ENCODE results near the gene CHP2.

Gene CHP2

DNA sequence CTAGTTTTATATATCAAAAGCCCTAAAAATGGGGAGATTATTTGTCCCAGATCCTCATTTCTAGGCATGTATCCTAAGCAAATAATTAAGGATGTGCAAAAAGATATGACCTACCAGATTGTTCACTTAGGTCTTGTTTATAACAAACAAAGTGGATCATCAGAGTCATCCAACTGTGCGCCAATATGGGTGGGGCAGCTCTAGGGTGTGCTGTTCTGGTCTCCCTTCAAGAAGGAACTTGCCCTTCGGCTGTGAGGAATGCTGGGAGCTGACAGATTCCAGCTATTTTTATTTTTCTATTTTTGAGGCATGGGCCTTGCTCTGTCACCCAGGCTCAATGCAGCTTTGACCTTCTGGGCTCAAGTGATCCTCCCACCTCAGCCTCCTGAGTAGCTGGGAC, 13.8 kb downstream of the CHP2 start:
- no peak for TF ChIP-seq ZFX (IDR thresholded peaks at IDR 0.05; ENCODE audit: borderline replicate concordance)
- TF ChIP-seq, protein P1, sequence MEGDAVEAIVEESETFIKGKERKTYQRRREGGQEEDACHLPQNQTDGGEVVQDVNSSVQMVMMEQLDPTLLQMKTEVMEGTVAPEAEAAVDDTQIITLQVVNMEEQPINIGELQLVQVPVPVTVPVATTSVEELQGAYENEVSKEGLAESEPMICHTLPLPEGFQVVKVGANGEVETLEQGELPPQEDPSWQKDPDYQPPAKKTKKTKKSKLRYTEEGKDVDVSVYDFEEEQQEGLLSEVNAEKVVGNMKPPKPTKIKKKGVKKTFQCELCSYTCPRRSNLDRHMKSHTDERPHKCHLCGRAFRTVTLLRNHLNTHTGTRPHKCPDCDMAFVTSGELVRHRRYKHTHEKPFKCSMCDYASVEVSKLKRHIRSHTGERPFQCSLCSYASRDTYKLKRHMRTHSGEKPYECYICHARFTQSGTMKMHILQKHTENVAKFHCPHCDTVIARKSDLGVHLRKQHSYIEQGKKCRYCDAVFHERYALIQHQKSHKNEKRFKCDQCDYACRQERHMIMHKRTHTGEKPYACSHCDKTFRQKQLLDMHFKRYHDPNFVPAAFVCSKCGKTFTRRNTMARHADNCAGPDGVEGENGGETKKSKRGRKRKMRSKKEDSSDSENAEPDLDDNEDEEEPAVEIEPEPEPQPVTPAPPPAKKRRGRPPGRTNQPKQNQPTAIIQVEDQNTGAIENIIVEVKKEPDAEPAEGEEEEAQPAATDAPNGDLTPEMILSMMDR (IDR thresholded peaks at IDR 0.05): no peak
- H3K27ac ChIP-seq: no peak overlapping the region

DNA sequence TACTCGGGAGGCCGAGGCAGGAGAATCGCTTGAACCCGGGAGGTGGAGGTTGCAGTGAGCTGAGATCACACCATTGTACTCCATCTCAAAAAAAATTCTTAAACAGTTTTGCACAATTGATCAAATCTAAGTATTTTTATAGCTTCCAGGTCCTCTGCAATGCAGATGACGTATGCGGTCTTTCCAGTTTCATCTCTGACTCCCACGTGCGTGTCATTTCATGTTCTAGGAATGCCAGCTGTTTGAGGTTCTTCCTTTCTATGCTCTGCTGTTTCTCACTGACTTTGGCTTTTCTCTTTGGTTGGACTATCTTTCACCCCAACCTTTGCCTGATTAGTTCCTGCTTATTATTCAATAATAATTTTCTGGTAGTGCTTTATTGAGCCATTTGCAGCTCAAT, 16.2 kb downstream of the CHP2 start:
- no peak overlapping the region for H3K27ac ChIP-seq
- TF ChIP-seq ZFX (IDR thresholded peaks at IDR 0.05; ENCODE audit: borderline replicate concordance): no peak
- TF ChIP-seq, protein P1 (IDR thresholded peaks at IDR 0.05): no peak

DNA sequence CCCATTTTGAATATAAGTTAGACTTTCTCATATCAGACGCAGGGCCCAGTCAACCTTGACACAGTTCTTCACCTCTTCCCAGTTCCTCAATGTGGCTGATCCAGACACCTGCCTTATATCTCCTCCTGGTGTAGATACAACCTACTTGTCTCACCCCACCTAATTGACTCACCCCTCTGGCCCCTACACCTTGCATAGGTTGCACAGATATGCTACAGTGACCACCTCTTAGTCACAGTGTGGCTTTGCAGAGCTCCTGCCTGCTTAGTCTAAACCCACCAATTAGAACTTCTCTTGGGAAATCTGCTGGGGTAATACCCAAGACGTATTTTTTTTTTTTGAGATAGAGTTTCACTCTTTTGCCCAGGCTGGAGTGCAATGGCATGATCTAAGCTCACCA, 16.8 kb downstream of the CHP2 start:
- no peak overlapping the region for H3K27ac ChIP-seq
- no peak for TF ChIP-seq ZFX (IDR thresholded peaks at IDR 0.05; ENCODE audit: borderline replicate concordance)
- TF ChIP-seq, protein P1 (IDR thresholded peaks at IDR 0.05): no peak

DNA sequence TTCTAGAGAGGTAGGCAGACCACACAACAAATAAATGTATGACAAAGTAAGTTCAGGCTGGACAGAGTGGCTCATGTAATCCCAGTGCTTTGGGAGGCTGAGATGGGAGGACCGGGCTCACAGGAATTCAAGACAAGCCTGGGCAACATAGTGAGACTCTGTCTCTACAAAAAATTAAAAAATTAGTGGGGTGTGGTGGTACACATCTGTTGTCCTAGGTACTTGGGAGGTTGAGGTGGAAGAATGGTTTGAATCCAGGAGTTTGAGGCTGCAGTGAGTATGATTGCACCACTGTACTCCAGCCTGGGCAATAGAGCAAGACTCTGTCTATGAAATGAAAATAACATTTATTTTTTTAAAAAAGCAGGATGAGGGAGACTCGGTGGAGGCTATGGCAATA, 18.5 kb downstream of the CHP2 start:
- TF ChIP-seq, protein P1 (IDR thresholded peaks at IDR 0.05): no peak
- TF ChIP-seq ZFX (IDR thresholded peaks at IDR 0.05; ENCODE audit: borderline replicate concordance): no peak
- H3K27ac ChIP-seq: no peak overlapping the region

DNA sequence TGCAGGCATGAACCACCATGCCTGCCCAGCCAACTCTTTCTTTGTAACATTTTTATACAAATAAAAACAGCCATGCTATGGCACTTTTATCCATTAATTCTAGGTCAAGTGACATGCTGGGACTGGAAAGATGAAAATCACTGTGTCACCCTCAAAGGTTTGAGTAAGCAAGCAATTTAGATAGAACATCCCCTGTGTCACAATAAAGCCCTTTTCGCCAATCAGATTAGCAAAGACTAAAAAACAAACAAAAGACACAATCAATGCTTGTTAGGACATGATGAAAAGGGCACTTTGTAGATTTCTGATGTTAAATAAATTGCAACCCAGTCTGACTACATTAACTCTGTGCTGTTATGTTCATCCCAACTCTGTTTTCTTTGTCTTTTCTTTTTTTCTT, 26.4 kb downstream of the CHP2 start:
- no peak overlapping the region for H3K27ac ChIP-seq
- TF ChIP-seq, protein P1 (IDR thresholded peaks at IDR 0.05): no peak
- TF ChIP-seq ZFX (IDR thresholded peaks at IDR 0.05; ENCODE audit: borderline replicate concordance): no peak

DNA sequence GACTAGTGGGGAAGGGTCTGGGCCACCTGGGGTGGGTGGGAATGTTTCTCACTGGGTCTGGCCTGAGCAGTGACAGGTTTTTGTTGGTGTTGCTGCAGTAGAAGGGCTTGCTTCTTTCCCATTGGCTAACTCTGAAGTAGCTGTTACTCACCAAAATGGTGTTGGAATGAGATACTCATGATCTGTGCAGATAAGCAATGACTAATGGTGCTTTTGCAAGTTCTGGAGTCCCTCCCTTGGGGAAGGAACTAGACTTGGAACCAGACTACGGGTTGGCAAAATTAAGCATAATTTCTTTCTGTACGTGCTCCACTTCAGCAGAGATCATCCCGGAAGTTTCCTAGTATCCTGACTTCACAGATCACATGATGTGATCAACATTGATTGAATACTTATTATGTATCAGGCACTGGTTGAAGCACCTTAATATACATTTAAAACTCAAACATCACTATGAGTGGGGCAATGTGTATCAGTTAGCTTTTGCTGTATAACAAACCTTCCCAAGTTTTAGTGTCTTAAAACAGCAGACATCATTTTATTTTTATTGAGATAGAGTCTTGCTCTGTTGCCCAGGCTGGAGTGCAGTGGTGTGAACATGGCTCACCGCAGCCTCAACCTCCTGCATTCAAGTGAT, 30.1 kb downstream of the CHP2 start:
- no peak overlapping the region for H3K27ac ChIP-seq
- TF ChIP-seq, protein P1 (IDR thresholded peaks at IDR 0.05): no peak
- no peak for TF ChIP-seq ZFX (IDR thresholded peaks at IDR 0.05; ENCODE audit: borderline replicate concordance)

DNA sequence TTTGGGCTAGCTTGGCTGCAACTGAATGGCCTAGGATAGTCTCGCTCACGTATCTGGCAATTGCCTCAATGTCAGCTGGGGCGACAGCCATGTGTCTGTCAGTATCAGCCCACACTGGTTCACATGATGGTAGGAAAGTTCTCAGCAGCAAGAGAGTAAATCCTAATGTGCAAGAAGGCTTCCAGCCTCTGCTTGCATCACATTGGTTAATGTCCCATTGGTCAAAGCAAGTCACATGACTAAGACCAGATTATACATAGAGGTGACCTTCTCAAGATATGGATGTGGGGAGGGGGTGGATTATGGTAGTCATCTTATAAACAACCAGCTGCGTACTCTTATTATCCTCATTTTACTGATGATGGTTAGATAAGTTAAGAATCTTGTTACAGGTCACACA, 31.0 kb downstream of the CHP2 start:
- no peak for TF ChIP-seq ZFX (IDR thresholded peaks at IDR 0.05; ENCODE audit: borderline replicate concordance)
- TF ChIP-seq, protein P1 (IDR thresholded peaks at IDR 0.05): no peak
- no peak overlapping the region for H3K27ac ChIP-seq
